ENCODE data around the gene BRME1. TPM values are rescaled to one million over a fixed set of nuclear protein-coding genes. Genes with fewer than 3 reads are reported as not detected.

The BRME1 gene
- polyA plus RNA-seq (2011; rRNA removed) (0.09 and 0.12 TPM in 2 replicates), polyA plus RNA-seq (2017; fragmentation: RNase III; extraction: RNeasy Plus Mini Kit Qiagen cat#74134 plus additional on column Dnase treatment) (1.1 to 2.3 TPM (median 1.2 TPM) in 3 replicates), polyA minus RNA-seq (2011; rRNA and poly(A)+ RNA removed) (0.29 TPM in 2 replicates)
- 0.21 and 0.31 TPM in 2 replicates for polyA plus RNA-seq (2012; cell fraction: cytosol; rRNA removed)
- polyA plus RNA-seq (2012; cell fraction: nucleus; rRNA removed): 0.92 and 1.1 TPM in 2 replicates

- FAIRE-seq (no peak), ATAC-seq (peak; percentile 99 to 100), DNase-seq (ENCODE audit: low read depth in 1 of 2, low spot score in 1 of 2) (peak; percentile 84 to 87)
- Histone ChIP-seq H3K4me1 (peaks cover 5% of the 10 kb centered on the region; the same call in 1 of the 3 replicates), H3K4me2 (peak within 1 kb of the TSS; percentile 83), H3K9me3 (no peaks in the 10 kb centered on the region), H3K27ac (peak within 1 kb of the TSS; percentile 84 to 91), H3K4me3 (peak within 1 kb of the TSS; percentile 85)
- WGBS (ENCODE audit: missing lambda C conversion rate): 59% methylated on average over 17 of the region's 86 CpGs
- peak in 1 of 2 experiments; percentile 42; a peak in 1 of 5 replicates for TF ChIP-seq JUN (IDR thresholded peaks at IDR 0.05)
- TF ChIP-seq, protein P1, sequence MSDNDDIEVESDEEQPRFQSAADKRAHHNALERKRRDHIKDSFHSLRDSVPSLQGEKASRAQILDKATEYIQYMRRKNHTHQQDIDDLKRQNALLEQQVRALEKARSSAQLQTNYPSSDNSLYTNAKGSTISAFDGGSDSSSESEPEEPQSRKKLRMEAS (IDR thresholded peaks at IDR 0.05): peak; percentile 99
- peak; percentile 68 for TF ChIP-seq PHF8 (IDR thresholded peaks at IDR 0.05; ENCODE audit: borderline replicate concordance, low read depth)
- TF ChIP-seq, protein P2, sequence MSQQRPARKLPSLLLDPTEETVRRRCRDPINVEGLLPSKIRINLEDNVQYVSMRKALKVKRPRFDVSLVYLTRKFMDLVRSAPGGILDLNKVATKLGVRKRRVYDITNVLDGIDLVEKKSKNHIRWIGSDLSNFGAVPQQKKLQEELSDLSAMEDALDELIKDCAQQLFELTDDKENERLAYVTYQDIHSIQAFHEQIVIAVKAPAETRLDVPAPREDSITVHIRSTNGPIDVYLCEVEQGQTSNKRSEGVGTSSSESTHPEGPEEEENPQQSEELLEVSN (IDR thresholded peaks at IDR 0.05; ENCODE audit: borderline replicate concordance, low read depth): peak; percentile 100
- 0 out of 2 replicates have a peak, but pooled peaks have one; percentile 50 for TF ChIP-seq RNF2 (IDR thresholded peaks at IDR 0.05; ENCODE audit: borderline replicate concordance, low read depth)
- TF ChIP-seq EP300 (IDR thresholded peaks at IDR 0.05): no peak
- no peak for TF ChIP-seq NPAS2 (CRISPR knock-in tag; IDR thresholded peaks at IDR 0.05; ENCODE audit: borderline replicate concordance)
- no peak for TF ChIP-seq MAZ (IDR thresholded peaks at IDR 0.05; ENCODE audit: borderline replicate concordance, low read depth, low read length)
- peak; percentile 68 for TF ChIP-seq POLR2A (IDR thresholded peaks at IDR 0.05; ENCODE audit: low read length)
- TF ChIP-seq, protein P3, sequence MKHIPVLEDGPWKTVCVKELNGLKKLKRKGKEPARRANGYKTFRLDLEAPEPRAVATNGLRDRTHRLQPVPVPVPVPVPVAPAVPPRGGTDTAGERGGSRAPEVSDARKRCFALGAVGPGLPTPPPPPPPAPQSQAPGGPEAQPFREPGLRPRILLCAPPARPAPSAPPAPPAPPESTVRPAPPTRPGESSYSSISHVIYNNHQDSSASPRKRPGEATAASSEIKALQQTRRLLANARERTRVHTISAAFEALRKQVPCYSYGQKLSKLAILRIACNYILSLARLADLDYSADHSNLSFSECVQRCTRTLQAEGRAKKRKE (CRISPR knock-in tag; IDR thresholded peaks at IDR 0.05; ENCODE audit: low read depth): 0 out of 2 replicates have a peak, but pooled peaks have one; percentile 41
- TF ChIP-seq ESRRA (IDR thresholded peaks at IDR 0.05; ENCODE audit: borderline replicate concordance, low read length): no peak
- ChIA-PET POLR2A (no interaction called here), CTCF (interaction anchor here (0.5 to 0.9 kb wide), 2 partner anchors 142 to 153 kb away, joined by 3 read pairs; no protein-coding TSS in a partner anchor)
Observed at GRCh38 chr19:13905634-13906520, at the start of gene BRME1, which contains the start of gene CC2D1A. Gene BRME1 (minus strand): TSS chr19:13906117. CDS start chr19:13904892, 1,225 bp downstream. Gene CC2D1A (plus strand): TSS chr19:13906201. CDS start chr19:13906442, 241 bp downstream.

DNA sequence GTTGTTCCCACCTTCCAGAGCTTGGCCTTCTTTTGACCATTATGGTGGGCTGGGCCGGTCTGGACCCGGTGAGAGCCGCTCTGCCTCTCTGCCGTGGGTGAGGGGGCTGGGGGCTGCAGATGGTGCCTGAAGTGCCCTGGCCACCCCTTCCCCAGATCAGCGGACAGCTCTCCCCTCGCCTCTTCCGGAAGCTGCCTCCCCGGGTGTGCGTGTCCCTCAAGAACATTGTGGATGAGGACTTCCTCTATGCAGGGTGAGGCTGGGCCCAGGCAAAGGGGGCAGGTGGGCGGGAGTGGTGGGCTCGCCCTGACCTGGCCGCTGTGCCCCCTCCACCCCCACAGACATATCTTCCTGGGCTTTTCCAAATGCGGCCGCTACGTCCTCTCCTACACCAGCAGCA lies 48.3 kb upstream of the BRME1 start:
- FAIRE-seq: no peak
- Histone ChIP-seq H3K4me2 (no peak overlapping the region), H3K4me1 (peaks cover 8% of the 10 kb centered on the region; the same call in 1 of the 3 replicates), H3K27ac (no peak overlapping the region), H3K9me3 (no peaks in the 10 kb centered on the region), H3K4me3 (no peak overlapping the region)
- TF ChIP-seq BCL3 (IDR thresholded peaks at IDR 0.05) (no peak), EHMT2 (IDR thresholded peaks at IDR 0.05; ENCODE audit: low read depth) (no peak), ZSCAN20 (CRISPR knock-in tag; IDR thresholded peaks at IDR 0.05) (no peak), HDAC2 (IDR thresholded peaks at IDR 0.05) (no peak), CEBPB (IDR thresholded peaks at IDR 0.05) (no peak), RNF2 (IDR thresholded peaks at IDR 0.05; ENCODE audit: borderline replicate concordance, low read depth) (no peak)
- no peak for ATAC-seq
- ChIA-PET CTCF (interaction anchor here (1.4 to 2.3 kb wide), 2 partner anchors 65 to 118 kb away, joined by 3 to 6 read pairs; partner anchors contain the start of gene MISP3), POLR2A (no interaction called here)
- no peak for DNase-seq (ENCODE audit: low read depth in 1 of 2, low spot score in 1 of 2)
- WGBS (ENCODE audit: missing lambda C conversion rate): 85% methylated on average over 11 of the region's 15 CpGs

Measured in A549 (cell line).